ENCODE data around the gene FAM53B.

Gene FAM53B

GRCh38 chr10:124737708-124738107 is 6.5 kb downstream of the FAM53B start:
- Histone ChIP-seq H3K4me3 (ENCODE audit: low read depth, low read length) (no peak overlapping the region), H3K4me1 (ENCODE audit: control insufficient read depth, insufficient read depth, low read length) (peaks cover 25% of the 10 kb centered on the region), H3K36me3 (ENCODE audit: control insufficient read depth in 2 of 2, insufficient read depth in 1 of 2, low read length in 2 of 2) (peaks cover 0 to 21% of the 10 kb centered on the region in 2 experiments; a peak in 1 of 3 replicates), H3K9me3 (ENCODE audit: control insufficient read depth, insufficient read depth, low read depth, low read length) (no peaks in the 10 kb centered on the region), H3K27ac (ENCODE audit: extremely low read depth, low read depth, low read length) (no peak overlapping the region)
- TF ChIP-seq ZNF174 (tag by site-specific recombination; IDR thresholded peaks at IDR 0.05) (no peak), TRIM28 (IDR thresholded peaks at IDR 0.05; ENCODE audit: borderline replicate concordance, low read length) (no peak), ZNF518A (tag by site-specific recombination; conservative IDR thresholded peaks at IDR 0.05; ENCODE audit: low read depth) (no peak), SP2 (tag by site-specific recombination; IDR thresholded peaks at IDR 0.05) (no peak), ZBTB11 (tag by site-specific recombination; conservative IDR thresholded peaks at IDR 0.05; ENCODE audit: low read depth) (no peak), ZFP3 (tag by site-specific recombination; IDR thresholded peaks at IDR 0.05; ENCODE audit: low read depth) (no peak)
- ChIA-PET CTCF (interaction anchor here (0.6 kb wide), 1 partner anchor 12 kb away, joined by 3 read pairs; no protein-coding TSS in a partner anchor), POLR2A (no interaction called here)

- Histone ChIP-seq H3K4me1 (ENCODE audit: control insufficient read depth, insufficient read depth, low read length) (peaks cover 23% of the 10 kb centered on the region; the same call in 1 of the 2 replicates), H3K9me3 (ENCODE audit: control insufficient read depth, insufficient read depth, low read depth, low read length) (no peaks in the 10 kb centered on the region), H3K4me3 (ENCODE audit: low read depth, low read length) (no peak overlapping the region), H3K27ac (ENCODE audit: extremely low read depth, low read depth, low read length) (no peak overlapping the region), H3K36me3 (ENCODE audit: control insufficient read depth in 2 of 2, insufficient read depth in 1 of 2, low read length in 2 of 2) (peaks cover 0 to 26% of the 10 kb centered on the region in 2 experiments; a peak in 1 of 3 replicates)
- CTCF ChIA-PET, result interaction anchor here (0.6 to 1.0 kb wide), 2 partner anchors 11 to 203 kb away, joined by 3 to 4 read pairs; no protein-coding TSS in a partner anchor
- POLR2A ChIA-PET, result no interaction called here
- TF ChIP-seq ZNF701 (tag by site-specific recombination; IDR thresholded peaks at IDR 0.05), result no peak
These were observed 7.0 kb downstream of the FAM53B start for GRCh38 chr10:124737221-124737620.

GRCh38 chr10:124736491-124737136 is 7.6 kb downstream of the FAM53B start:
- no peaks in the 10 kb centered on the region for H3K9me3 ChIP-seq (ENCODE audit: control insufficient read depth, insufficient read depth, low read depth, low read length)
- ChIA-PET POLR2A (no interaction called here), CTCF (interaction anchor here (0.5 to 1.0 kb wide), 4 partner anchors 28 to 202 kb away, joined by 3 to 4 read pairs (median 3); no protein-coding TSS in a partner anchor)
- H3K27ac ChIP-seq (ENCODE audit: extremely low read depth, low read depth, low read length), result no peak overlapping the region
- H3K36me3 ChIP-seq (ENCODE audit: control insufficient read depth in 2 of 2, insufficient read depth in 1 of 2, low read length in 2 of 2), result peaks cover 0 to 31% of the 10 kb centered on the region in 2 experiments; a peak in 1 of 3 replicates
- peaks cover 20% of the 10 kb centered on the region; the same call in 1 of the 2 replicates for H3K4me1 ChIP-seq (ENCODE audit: control insufficient read depth, insufficient read depth, low read length)
- H3K4me3 ChIP-seq (ENCODE audit: low read depth, low read length), result no peak overlapping the region
- TF ChIP-seq ZNF394 (tag by site-specific recombination; IDR thresholded peaks at IDR 0.05; ENCODE audit: borderline replicate concordance) (no peak), ZNF266 (tag by site-specific recombination; IDR thresholded peaks at IDR 0.05; ENCODE audit: low read depth) (no peak), ZNF423 (tag by site-specific recombination; IDR thresholded peaks at IDR 0.05) (peak; percentile 66; the same call in 1 of the 2 replicates), EGR2 (tag by site-specific recombination; IDR thresholded peaks at IDR 0.05; ENCODE audit: low read depth) (peak; percentile 61; the same call in 1 of the 2 replicates), IKZF3 (tag by site-specific recombination; IDR thresholded peaks at IDR 0.05) (no peak), ZNF341 (tag by site-specific recombination; IDR thresholded peaks at IDR 0.05; ENCODE audit: low read depth) (0 out of 2 replicates have a peak, but pooled peaks have one; percentile 13), KLF1 (tag by site-specific recombination; IDR thresholded peaks at IDR 0.05) (0 out of 2 replicates have a peak, but pooled peaks have one; percentile 20), TRIM28 (IDR thresholded peaks at IDR 0.05; ENCODE audit: borderline replicate concordance, low read length) (no peak), ZFHX2 (tag by site-specific recombination; conservative IDR thresholded peaks at IDR 0.05) (peak; percentile 56; the same call in 1 of the 2 replicates), SCRT2 (tag by site-specific recombination; IDR thresholded peaks at IDR 0.05) (no peak), ZNF776 (tag by site-specific recombination; IDR thresholded peaks at IDR 0.05; ENCODE audit: borderline replicate concordance) (no peak), ZBTB17 (tag by site-specific recombination; IDR thresholded peaks at IDR 0.05) (no peak), ZIC2 (tag by site-specific recombination; IDR thresholded peaks at IDR 0.05) (peak; percentile 98)
